Body of pancreas (tissue), 4 donors: ENCODE data around the gene ZCCHC17.

Source experiments
- POLR2A ChIP-seq, 3 donors: fragments of 450-650 bp; IDR thresholded peaks; one replicate each; pipeline ENCODE4 v1.6.1; 2016; ENCODE audit warnings: antibody characterized with exemption in 3 of 3, mild to moderate bottlenecking in 2 of 3
- TF ChIP-seq, protein P1 (sequence below), 7 experiments: fragments of 450-650 bp in 4 of 7; fragments of 200-600 bp in 3 of 7; sonication (generic) in 3 of 7; IDR thresholded peaks; one replicate each; pipeline ENCODE4 v1.5.1; 2016 to 2019; ENCODE audit warnings: antibody characterized with exemption in 7 of 7

DNA sequence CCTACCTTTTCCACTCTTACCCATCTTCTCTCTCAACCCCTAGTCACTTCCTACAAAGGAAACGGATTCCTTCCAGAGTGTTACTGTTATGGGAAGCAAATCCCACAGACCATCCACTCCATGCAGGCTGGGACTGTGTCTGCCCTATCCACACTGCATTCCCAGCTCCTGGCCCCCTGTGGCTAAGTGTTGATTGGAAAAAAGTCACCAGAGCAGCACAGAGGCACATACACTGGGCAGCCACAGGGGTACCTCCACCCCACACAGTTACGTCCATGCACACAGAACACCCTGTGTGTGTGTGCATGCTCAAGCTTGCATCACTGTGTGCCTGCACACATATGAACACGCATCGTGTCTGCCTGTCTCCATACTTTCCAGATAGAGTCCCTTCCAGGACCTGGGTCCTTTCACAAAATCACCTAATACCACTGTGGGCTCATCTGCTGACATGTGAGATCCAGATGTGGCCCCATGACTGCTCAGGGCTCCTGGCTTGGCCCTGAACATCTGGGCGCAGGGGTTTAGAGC lies 112.0 kb downstream of the ZCCHC17 start:
- TF ChIP-seq POLR2A (IDR thresholded peaks at IDR 0.05), result no peak
- TF ChIP-seq, protein P1, sequence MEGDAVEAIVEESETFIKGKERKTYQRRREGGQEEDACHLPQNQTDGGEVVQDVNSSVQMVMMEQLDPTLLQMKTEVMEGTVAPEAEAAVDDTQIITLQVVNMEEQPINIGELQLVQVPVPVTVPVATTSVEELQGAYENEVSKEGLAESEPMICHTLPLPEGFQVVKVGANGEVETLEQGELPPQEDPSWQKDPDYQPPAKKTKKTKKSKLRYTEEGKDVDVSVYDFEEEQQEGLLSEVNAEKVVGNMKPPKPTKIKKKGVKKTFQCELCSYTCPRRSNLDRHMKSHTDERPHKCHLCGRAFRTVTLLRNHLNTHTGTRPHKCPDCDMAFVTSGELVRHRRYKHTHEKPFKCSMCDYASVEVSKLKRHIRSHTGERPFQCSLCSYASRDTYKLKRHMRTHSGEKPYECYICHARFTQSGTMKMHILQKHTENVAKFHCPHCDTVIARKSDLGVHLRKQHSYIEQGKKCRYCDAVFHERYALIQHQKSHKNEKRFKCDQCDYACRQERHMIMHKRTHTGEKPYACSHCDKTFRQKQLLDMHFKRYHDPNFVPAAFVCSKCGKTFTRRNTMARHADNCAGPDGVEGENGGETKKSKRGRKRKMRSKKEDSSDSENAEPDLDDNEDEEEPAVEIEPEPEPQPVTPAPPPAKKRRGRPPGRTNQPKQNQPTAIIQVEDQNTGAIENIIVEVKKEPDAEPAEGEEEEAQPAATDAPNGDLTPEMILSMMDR (IDR thresholded peaks at IDR 0.05), result no peak
